Activated CD8-positive, alpha-beta T cell treated with anti-CD3 and anti-CD28 coated beads for 36 hours (primary cell): Measurements from ENCODE around the gene SLC1A5. TPM values are rescaled to one million over a fixed set of nuclear protein-coding genes. Genes with fewer than 3 reads are reported as not detected.

Experiments used
- ATAC-seq: fragments of 200-7000 bp; cut with Tn5 transposase; one replicate; pipeline ENCODE4 v1.10.0; 2021; ENCODE audit warnings: mild to moderate bottlenecking, moderate library complexity
- CTCF ChIA-PET: fragments of 350-600 bp; sonication (Branson Sonifier 250); formaldehyde crosslinking; loops from one replicate; lab custom pipeline; 2021; ENCODE audit warnings: antibody characterized with exemption; lab: Charles Lee
- POLR2A ChIA-PET: fragments of 350-600 bp; sonication (Branson Sonifier 250); formaldehyde crosslinking; loops from one replicate; lab custom pipeline; 2021; ENCODE audit warnings: antibody characterized with exemption; lab: Charles Lee
- DNase-seq: peaks from one replicate; pipeline ENCODE4 v3.0.0-alpha.2; 2020
- H3K27ac Mint-ChIP-seq: one replicate; pipeline ENCODE4 v1.8.0; 2021; ENCODE audit warnings: mild to moderate bottlenecking, mixed read lengths
- H3K27me3 Mint-ChIP-seq: one replicate; pipeline ENCODE4 v1.8.0; 2021; ENCODE audit warnings: mixed read lengths
- H3K36me3 Mint-ChIP-seq: one replicate; pipeline ENCODE4 v1.8.0; 2021; ENCODE audit warnings: low read depth, mixed read lengths
- H3K4me1 Mint-ChIP-seq: one replicate; pipeline ENCODE4 v1.8.0; 2021; ENCODE audit warnings: low read depth, mixed read lengths
- H3K4me3 Mint-ChIP-seq: one replicate; pipeline ENCODE4 v1.8.0; 2021; ENCODE audit warnings: mild to moderate bottlenecking, moderate library complexity, mixed read lengths
- H3K9me3 Mint-ChIP-seq: one replicate; pipeline ENCODE4 v1.8.0; 2021; ENCODE audit warnings: mixed read lengths
- intact Hi-C: fragments of 100-400 bp; cut with micrococcal nuclease; formaldehyde crosslinking; loops from one replicate; pipeline ENCODE4 v1.10.0; 2022
- total RNA-seq, 2 experiments: library from RNA; stranded (reverse); gene quantifications; one replicate each; pipeline ENCODE4 v1.2.3, GENCODE V29; 2021
- TF ChIP-seq, protein P1 (sequence below): fragments of 200-600 bp; IDR thresholded peaks from one replicate; pipeline ENCODE4 v1.8.0; 2022; ENCODE audit warnings: antibody characterized with exemption, mild to moderate bottlenecking

Gene SLC1A5
- total RNA-seq, 2 experiments from 2014 or later, result 235 TPM

DNA sequence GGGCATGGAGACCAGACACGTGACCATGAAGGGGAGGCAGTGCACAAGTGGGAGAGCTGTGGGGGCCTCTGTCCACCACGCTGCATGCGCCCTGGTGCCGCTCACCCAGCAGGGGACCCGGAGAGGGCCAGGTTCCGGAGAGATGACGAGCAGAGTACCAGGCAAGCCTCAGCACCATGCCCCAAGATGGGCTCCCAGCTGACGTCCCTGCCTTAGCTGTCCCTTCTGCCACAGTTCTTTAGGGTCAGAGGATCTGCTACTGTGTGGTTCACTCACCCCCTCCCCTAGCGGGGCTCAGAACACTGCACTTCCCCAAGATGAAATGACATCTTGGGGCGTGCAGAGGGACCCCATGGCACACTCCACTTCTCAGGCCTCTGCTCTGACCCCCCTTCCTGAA lies 61.8 kb downstream of the SLC1A5 start:
- Mint-ChIP-seq H3K27me3 (no peaks in the 10 kb centered on the region), H3K4me3 (no peak overlapping the region), H3K27ac (no peak overlapping the region)

DNA sequence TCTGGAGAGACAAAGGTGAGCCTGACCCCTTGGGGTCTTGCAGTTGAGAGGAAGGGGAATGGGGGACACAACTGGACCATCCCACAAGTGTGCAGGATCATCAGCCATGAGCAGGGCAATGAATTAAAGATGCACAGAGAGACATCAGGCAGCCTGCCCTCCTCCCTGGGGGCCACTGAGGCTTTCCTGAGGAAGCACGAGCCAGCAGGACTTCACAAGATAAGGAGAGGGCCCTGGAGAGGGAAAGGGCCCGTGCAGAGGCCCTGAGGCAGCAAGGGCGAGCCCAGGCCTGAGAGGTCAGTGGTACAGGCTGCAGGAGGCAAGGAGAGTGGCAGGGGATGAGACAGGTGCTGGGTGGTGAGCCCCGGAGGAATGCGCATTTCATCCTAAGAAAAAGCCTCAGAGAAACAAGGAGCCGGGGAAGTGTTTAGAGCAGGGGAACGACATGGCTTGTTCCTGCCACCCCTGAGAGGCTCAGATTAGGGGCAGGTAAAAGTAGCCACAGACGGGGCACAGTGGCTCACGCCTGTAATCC lies 62.5 kb downstream of the SLC1A5 start:
- DNase-seq (no peak), ATAC-seq (no peak)
- TF ChIP-seq, protein P1, sequence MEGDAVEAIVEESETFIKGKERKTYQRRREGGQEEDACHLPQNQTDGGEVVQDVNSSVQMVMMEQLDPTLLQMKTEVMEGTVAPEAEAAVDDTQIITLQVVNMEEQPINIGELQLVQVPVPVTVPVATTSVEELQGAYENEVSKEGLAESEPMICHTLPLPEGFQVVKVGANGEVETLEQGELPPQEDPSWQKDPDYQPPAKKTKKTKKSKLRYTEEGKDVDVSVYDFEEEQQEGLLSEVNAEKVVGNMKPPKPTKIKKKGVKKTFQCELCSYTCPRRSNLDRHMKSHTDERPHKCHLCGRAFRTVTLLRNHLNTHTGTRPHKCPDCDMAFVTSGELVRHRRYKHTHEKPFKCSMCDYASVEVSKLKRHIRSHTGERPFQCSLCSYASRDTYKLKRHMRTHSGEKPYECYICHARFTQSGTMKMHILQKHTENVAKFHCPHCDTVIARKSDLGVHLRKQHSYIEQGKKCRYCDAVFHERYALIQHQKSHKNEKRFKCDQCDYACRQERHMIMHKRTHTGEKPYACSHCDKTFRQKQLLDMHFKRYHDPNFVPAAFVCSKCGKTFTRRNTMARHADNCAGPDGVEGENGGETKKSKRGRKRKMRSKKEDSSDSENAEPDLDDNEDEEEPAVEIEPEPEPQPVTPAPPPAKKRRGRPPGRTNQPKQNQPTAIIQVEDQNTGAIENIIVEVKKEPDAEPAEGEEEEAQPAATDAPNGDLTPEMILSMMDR, result no peak
- Mint-ChIP-seq H3K9me3 (no peaks in the 10 kb centered on the region), H3K36me3 (peaks cover 50% of the 10 kb centered on the region), H3K27ac (no peak overlapping the region), H3K4me3 (no peak overlapping the region), H3K4me1 (peaks cover 11% of the 10 kb centered on the region), H3K27me3 (no peaks in the 10 kb centered on the region)
- ChIA-PET CTCF (interaction anchor here (3.7 to 6.4 kb wide), 2 partner anchors 11 to 21 kb away, joined by 43 to 95 read pairs; partner anchors contain the start of gene PRKD2), POLR2A (interaction anchor here (1.4 kb wide), 1 partner anchor 10 kb away, joined by 4 read pairs; no protein-coding TSS in a partner anchor)
- intact Hi-C loops, result loop anchor here (10.0 kb wide), 1 partner anchor 111 kb away; no protein-coding TSS in a partner anchor

More for the DNA sequence above, 61.8 kb downstream of the SLC1A5 start:
- ATAC-seq (no peak), DNase-seq (no peak)
- Mint-ChIP-seq H3K9me3 (no peaks in the 10 kb centered on the region), H3K4me1 (peaks cover 15% of the 10 kb centered on the region), H3K36me3 (peaks cover 48% of the 10 kb centered on the region)
- ChIA-PET POLR2A (no interaction called here), CTCF (interaction anchor here (3.0 to 6.4 kb wide), 3 partner anchors 12 to 22 kb away, joined by 14 to 95 read pairs (median 43); partner anchors contain the start of gene PRKD2)
- TF ChIP-seq, protein P1, result no peak
- intact Hi-C loops, result loop anchor here (10.0 kb wide), 1 partner anchor 112 kb away; no protein-coding TSS in a partner anchor

DNA sequence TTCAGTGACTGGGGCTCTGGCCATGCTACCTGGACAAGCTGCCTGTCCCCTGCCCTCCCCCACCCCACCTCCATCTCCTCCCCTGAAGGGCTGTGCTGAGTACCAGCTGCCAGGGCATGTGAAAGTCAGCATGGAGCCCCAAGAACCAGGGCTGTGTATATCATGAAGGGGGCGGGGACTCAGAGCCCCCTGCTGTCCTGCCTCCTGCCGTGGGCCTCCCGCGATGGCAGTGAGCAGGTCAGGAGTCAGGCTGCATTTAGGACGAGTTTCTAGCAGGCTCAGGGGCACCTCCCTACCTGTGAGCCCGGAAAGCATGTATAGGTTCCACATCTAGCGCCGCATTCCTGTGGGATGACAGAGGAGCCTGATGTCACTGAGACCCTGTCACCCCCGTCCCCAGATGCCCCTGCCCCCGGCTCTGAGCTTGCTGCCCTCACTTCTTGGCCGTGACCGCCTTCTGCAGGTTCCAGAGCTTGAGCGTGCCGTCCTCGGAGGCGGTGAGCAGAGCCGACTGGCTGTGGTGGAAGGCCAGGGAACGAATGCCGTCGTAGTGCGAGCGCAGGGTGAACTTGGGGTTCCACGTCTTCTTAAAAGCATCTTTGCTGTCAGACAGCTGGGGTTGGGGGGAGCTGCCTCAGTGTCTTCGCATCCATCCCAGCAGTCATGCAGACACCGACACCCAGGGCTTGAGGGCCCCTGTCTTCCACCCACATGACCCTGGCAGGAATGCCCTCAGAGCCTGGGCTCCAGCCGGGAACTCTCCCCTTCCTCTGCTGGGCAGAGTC lies 63.2 kb downstream of the SLC1A5 start:
- Mint-ChIP-seq H3K36me3 (peaks cover 51% of the 10 kb centered on the region), H3K27ac (no peak overlapping the region), H3K9me3 (no peaks in the 10 kb centered on the region), H3K27me3 (no peaks in the 10 kb centered on the region), H3K4me1 (peaks cover 15% of the 10 kb centered on the region), H3K4me3 (no peak overlapping the region)
- DNase-seq (no peak), ATAC-seq (no peak)
- intact Hi-C loops, result loop anchor here (10.0 kb wide), 1 partner anchor 110 kb away; no protein-coding TSS in a partner anchor
- TF ChIP-seq, protein P1, result no peak
- CTCF ChIA-PET, result interaction anchor here (1.1 to 1.2 kb wide), 3 partner anchors 13 to 21 kb away, joined by 3 read pairs; no protein-coding TSS in a partner anchor
- POLR2A ChIA-PET, result interaction anchor here (1.0 to 1.4 kb wide), 3 partner anchors 10 to 34 kb away, joined by 3 to 4 read pairs (median 3); no protein-coding TSS in a partner anchor

Other genes starting within 250 kb of the SLC1A5 start
- 100 to 1,000 TPM; 565 to 582 TPM for gene CALM3, start 187.3 kb downstream of the SLC1A5 start, total RNA-seq
- gene PTGIR, start 163.5 kb downstream of the SLC1A5 start, total RNA-seq, result 10 to 100 TPM; 45.4 to 48.8 TPM
- gene GNG8, start 152.4 kb downstream of the SLC1A5 start, total RNA-seq, result 10 to 100 TPM; 33.0 to 45.4 TPM
- 1 to 10 TPM; 5.8 to 6.1 TPM for gene DACT3, start 127.4 kb downstream of the SLC1A5 start, total RNA-seq
- gene PRKD2, start 71.5 kb downstream of the SLC1A5 start, total RNA-seq, result 10 to 100 TPM; 81.1 to 86.0 TPM
- 10 to 100 TPM in 1 of 2 experiments, 1 to 10 TPM in 1; 7.7 to 10.1 TPM for gene FKRP, start 42.5 kb downstream of the SLC1A5 start, total RNA-seq
- 10 to 100 TPM; 52.5 to 63.5 TPM for gene STRN4, start 42.1 kb downstream of the SLC1A5 start, total RNA-seq
- 100 to 1,000 TPM; 101 to 105 TPM for gene AP2S1, start 62.3 kb upstream of the SLC1A5 start, total RNA-seq
- gene ARHGAP35, start 72.4 kb upstream of the SLC1A5 start, total RNA-seq, result 10 to 100 TPM; 15.0 to 16.4 TPM
- gene NPAS1, start 231.2 kb upstream of the SLC1A5 start, total RNA-seq, result under 1 TPM; 0.27 to 0.65 TPM